DOHH2 (cell line): ENCODE measurements around the gene ZNF410.

Experiments used
- H3F3A ChIP-seq: fragments of 200-600 bp; sonication (generic), shearing (Covaris generic); 2 replicates; pipeline ENCODE4 v1.6.0; 2016; ENCODE audit warnings: antibody characterized with exemption, mild to moderate bottlenecking; ENCODE audit not compliant: control insufficient read depth, insufficient read depth
- H3K27ac ChIP-seq: fragments of 200-600 bp; sonication (generic); 2 replicates; pipeline ENCODE4 v1.5.1; 2014; ENCODE audit warnings: low read depth, mild to moderate bottlenecking, low read length, moderate library complexity
- H3K27me3 ChIP-seq: fragments of 200-600 bp; sonication (generic); 2 replicates; pipeline ENCODE4 v1.6.1; 2014; ENCODE audit warnings: mild to moderate bottlenecking, low read length, mixed read lengths; ENCODE audit not compliant: control insufficient read depth
- H3K36me3 ChIP-seq: fragments of 200-600 bp; sonication (generic); 2 replicates; pipeline ENCODE4 v1.6.1; 2014; ENCODE audit warnings: mild to moderate bottlenecking, low read length, moderate library complexity, mixed read lengths; ENCODE audit not compliant: control insufficient read depth
- H3K4me1 ChIP-seq: fragments of 200-600 bp; sonication (generic); 2 replicates; pipeline ENCODE4 v1.6.1; 2014; ENCODE audit warnings: mild to moderate bottlenecking, low read length, mixed read lengths; ENCODE audit not compliant: control insufficient read depth
- H3K4me2 ChIP-seq: fragments of 200-600 bp; sonication (generic); 2 replicates; pipeline ENCODE4 v1.6.0; 2014; ENCODE audit warnings: mild to moderate bottlenecking, low read length, moderate library complexity
- H3K4me3 ChIP-seq: fragments of 200-600 bp; sonication (generic); 2 replicates; pipeline ENCODE4 v1.5.1; 2014; ENCODE audit warnings: mild to moderate bottlenecking, low read length, mixed read lengths
- H3K79me2 ChIP-seq: fragments of 200-600 bp; sonication (generic); 2 replicates; pipeline ENCODE4 v1.6.1; 2014; ENCODE audit warnings: mild to moderate bottlenecking, low read length, mixed read lengths; ENCODE audit not compliant: control insufficient read depth
- H3K9me2 ChIP-seq: fragments of 200-600 bp; sonication (generic); replicated peaks from 2 replicates; pipeline ENCODE4 v1.6.1; 2014; ENCODE audit warnings: mild to moderate bottlenecking, low read length, mixed read lengths; ENCODE audit not compliant: control insufficient read depth
- H3K9me3 ChIP-seq: fragments of 200-600 bp; sonication (generic); 2 replicates; pipeline ENCODE4 v1.6.1; 2014; ENCODE audit warnings: antibody characterized with exemption, low read length, mixed read lengths; ENCODE audit not compliant: control insufficient read depth, insufficient read depth
- H4K20me1 ChIP-seq: fragments of 200-600 bp; sonication (generic); 2 replicates; pipeline ENCODE4 v1.6.0; 2014; ENCODE audit warnings: low read depth, mild to moderate bottlenecking, antibody characterized with exemption, low read length, moderate library complexity; ENCODE audit not compliant: control insufficient read depth, insufficient read depth
- CTCF ChIP-seq: fragments of 200-600 bp; sonication (generic); IDR thresholded peaks from one replicate; pipeline ENCODE4 v1.5.1; 2014; ENCODE audit warnings: antibody characterized with exemption, mild to moderate bottlenecking, low read depth, low read length; ENCODE audit not compliant: poor library complexity, severe bottlenecking
- EZH2phosphoT487 ChIP-seq: fragments of 200-600 bp; sonication (generic); IDR thresholded peaks from 2 replicates; pipeline ENCODE4 v1.6.1; 2017; ENCODE audit warnings: borderline replicate concordance, mild to moderate bottlenecking, antibody characterized with exemption, low read length, moderate library complexity, mixed read lengths

ZNF410 gene

GRCh38 chr14:73958591-73958990 lies 71.9 kb downstream of the ZNF410 start:
- Histone ChIP-seq H3K4me1 (no peaks in the 10 kb centered on the region), H3K9me3 (no peaks in the 10 kb centered on the region), H3K79me2 (no peaks in the 10 kb centered on the region), H3K27ac (no peak overlapping the region), H4K20me1 (no peaks in the 10 kb centered on the region), H3K9me2 (no peaks in the 10 kb centered on the region), H3K4me2 (no peak overlapping the region), H3K4me3 (no peak overlapping the region), H3K27me3 (no peaks in the 10 kb centered on the region), H3F3A (0 out of 2 replicates have a peak, but pooled peaks cover 6% of the 10 kb centered on the region), H3K36me3 (peaks cover 69% of the 10 kb centered on the region)
- TF ChIP-seq EZH2phosphoT487 (no peak), CTCF (no peak)

DNA sequence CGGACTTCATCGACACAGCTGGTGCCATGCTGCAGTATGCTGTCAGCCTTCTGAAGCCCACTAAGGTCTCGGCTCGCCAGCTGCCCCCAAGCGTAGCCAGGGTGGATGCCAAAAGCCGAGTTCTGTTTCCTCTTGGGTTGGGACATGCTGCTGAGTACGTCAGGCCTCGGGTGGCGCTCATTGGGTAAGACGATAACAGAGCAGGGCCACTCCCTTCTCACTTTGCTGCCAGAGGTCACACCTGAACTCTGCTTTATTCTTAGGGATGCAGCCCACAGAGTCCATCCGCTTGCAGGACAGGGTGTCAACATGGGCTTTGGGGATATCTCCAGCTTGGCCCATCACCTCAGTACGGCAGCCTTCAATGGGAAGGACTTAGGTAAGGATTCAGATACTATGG lies 74.5 kb downstream of the ZNF410 start:
- H3K4me1 ChIP-seq = no peaks in the 10 kb centered on the region

GRCh38 chr14:73965216-73965615 lies 78.6 kb downstream of the ZNF410 start:
- no peaks in the 10 kb centered on the region for H3K27me3 ChIP-seq
- no peaks in the 10 kb centered on the region for H4K20me1 ChIP-seq
- H3K9me2 ChIP-seq = no peaks in the 10 kb centered on the region
- no peaks in the 10 kb centered on the region for H3K79me2 ChIP-seq
- peaks cover 46% of the 10 kb centered on the region for H3K36me3 ChIP-seq
- H3K4me1 ChIP-seq = no peaks in the 10 kb centered on the region
- H3K4me3 ChIP-seq = no peak overlapping the region
- H3K4me2 ChIP-seq = no peak overlapping the region
- no peak for TF ChIP-seq EZH2phosphoT487
- TF ChIP-seq CTCF = no peak
- H3K27ac ChIP-seq = no peak overlapping the region
- 0 out of 2 replicates have a peak, but pooled peaks cover 6% of the 10 kb centered on the region for H3F3A ChIP-seq
- H3K9me3 ChIP-seq = no peaks in the 10 kb centered on the region

More for the DNA sequence above, 74.5 kb downstream of the ZNF410 start:
- Histone ChIP-seq H4K20me1 (no peaks in the 10 kb centered on the region), H3K9me3 (no peaks in the 10 kb centered on the region), H3K27ac (no peak overlapping the region), H3F3A (0 out of 2 replicates have a peak, but pooled peaks cover 6% of the 10 kb centered on the region), H3K27me3 (no peaks in the 10 kb centered on the region), H3K4me3 (no peak overlapping the region), H3K36me3 (peaks cover 60% of the 10 kb centered on the region), H3K4me2 (no peak overlapping the region), H3K79me2 (no peaks in the 10 kb centered on the region), H3K9me2 (no peaks in the 10 kb centered on the region)
- TF ChIP-seq EZH2phosphoT487 = no peak
- TF ChIP-seq CTCF = no peak
